ENCODE data around the gene NEK6.

DNA sequence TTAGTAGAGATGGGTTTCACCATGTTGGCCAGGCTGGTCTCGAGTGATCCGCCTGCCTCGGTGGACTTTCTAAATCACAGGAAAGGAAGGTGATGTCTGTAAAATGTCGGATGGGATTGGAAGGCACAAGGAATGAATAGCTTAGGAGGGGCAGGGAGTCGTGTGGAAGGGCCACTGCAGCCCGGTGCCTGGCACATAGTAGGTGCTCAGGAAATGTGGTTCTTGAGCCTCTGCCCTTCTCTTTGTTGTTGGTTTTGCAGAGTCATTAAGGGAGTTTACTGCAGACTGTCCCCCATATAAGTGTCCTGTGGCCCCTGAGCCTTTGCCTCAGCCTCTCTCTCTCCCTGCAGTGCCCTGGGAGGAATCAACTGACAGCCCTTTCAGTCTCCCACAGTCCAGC, 11.8 kb downstream of the NEK6 start:
- TF ChIP-seq, protein P1, sequence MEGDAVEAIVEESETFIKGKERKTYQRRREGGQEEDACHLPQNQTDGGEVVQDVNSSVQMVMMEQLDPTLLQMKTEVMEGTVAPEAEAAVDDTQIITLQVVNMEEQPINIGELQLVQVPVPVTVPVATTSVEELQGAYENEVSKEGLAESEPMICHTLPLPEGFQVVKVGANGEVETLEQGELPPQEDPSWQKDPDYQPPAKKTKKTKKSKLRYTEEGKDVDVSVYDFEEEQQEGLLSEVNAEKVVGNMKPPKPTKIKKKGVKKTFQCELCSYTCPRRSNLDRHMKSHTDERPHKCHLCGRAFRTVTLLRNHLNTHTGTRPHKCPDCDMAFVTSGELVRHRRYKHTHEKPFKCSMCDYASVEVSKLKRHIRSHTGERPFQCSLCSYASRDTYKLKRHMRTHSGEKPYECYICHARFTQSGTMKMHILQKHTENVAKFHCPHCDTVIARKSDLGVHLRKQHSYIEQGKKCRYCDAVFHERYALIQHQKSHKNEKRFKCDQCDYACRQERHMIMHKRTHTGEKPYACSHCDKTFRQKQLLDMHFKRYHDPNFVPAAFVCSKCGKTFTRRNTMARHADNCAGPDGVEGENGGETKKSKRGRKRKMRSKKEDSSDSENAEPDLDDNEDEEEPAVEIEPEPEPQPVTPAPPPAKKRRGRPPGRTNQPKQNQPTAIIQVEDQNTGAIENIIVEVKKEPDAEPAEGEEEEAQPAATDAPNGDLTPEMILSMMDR (IDR thresholded peaks at IDR 0.05; ENCODE audit: poor library complexity) = no peak
- TF ChIP-seq EZH2 (IDR thresholded peaks at IDR 0.05; ENCODE audit: borderline replicate concordance) (no peak), EZH2phosphoT487 (IDR thresholded peaks at IDR 0.05; ENCODE audit: low read depth, severe bottlenecking, unreplicated experiment) (no peak)

All from hepatocyte (in vitro differentiated cells).